Astrocyte of the spinal cord (primary cell): ENCODE data around the gene COPS8.

Source experiments
- DNase-seq: peaks from one replicate; pipeline ENCODE4 v3.0.0; 2011; ENCODE audit warnings: low read depth, low spot score
- H3K4me3 ChIP-seq: 2 replicates; pipeline ENCODE4 v1.5.1; 2011; ENCODE audit warnings: low read depth, mild to moderate bottlenecking, low read length, moderate library complexity
- in situ Hi-C: cut with HindIII; loops from 2 replicates; pipeline ENCODE4 v1.10.0; 2017; ENCODE audit warnings: low sequenced_read_pairs
- TF ChIP-seq, protein P1 (sequence below): IDR thresholded peaks from 2 replicates; pipeline ENCODE4 v1.5.1; 2012; ENCODE audit warnings: low read depth, mild to moderate bottlenecking, low read length, inconsistent platforms

The COPS8 gene

DNA sequence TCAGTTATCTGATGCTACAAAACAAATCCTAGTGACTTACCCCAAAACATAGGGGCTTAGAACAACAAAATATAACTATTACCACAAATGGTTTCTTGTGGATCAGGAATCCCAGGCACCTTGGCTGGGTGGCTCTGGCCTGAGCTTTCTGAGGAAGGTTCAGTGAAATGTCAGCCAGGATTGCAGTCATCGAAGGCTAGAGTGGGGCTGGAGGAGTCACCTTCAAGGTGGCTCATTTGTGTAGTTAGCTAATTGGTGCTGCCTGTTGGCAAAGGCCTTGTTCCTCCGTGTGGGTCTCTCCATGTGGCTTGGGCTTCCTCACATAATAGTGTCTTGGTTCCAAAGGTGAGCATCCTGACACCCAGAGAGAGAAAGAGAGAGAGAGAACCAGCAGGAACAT lies 57.4 kb downstream of the COPS8 start:
- in situ Hi-C loops: no loop called here
- TF ChIP-seq, protein P1, sequence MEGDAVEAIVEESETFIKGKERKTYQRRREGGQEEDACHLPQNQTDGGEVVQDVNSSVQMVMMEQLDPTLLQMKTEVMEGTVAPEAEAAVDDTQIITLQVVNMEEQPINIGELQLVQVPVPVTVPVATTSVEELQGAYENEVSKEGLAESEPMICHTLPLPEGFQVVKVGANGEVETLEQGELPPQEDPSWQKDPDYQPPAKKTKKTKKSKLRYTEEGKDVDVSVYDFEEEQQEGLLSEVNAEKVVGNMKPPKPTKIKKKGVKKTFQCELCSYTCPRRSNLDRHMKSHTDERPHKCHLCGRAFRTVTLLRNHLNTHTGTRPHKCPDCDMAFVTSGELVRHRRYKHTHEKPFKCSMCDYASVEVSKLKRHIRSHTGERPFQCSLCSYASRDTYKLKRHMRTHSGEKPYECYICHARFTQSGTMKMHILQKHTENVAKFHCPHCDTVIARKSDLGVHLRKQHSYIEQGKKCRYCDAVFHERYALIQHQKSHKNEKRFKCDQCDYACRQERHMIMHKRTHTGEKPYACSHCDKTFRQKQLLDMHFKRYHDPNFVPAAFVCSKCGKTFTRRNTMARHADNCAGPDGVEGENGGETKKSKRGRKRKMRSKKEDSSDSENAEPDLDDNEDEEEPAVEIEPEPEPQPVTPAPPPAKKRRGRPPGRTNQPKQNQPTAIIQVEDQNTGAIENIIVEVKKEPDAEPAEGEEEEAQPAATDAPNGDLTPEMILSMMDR: no peak
- DNase-seq: no peak
- H3K4me3 ChIP-seq: no peak overlapping the region

DNA sequence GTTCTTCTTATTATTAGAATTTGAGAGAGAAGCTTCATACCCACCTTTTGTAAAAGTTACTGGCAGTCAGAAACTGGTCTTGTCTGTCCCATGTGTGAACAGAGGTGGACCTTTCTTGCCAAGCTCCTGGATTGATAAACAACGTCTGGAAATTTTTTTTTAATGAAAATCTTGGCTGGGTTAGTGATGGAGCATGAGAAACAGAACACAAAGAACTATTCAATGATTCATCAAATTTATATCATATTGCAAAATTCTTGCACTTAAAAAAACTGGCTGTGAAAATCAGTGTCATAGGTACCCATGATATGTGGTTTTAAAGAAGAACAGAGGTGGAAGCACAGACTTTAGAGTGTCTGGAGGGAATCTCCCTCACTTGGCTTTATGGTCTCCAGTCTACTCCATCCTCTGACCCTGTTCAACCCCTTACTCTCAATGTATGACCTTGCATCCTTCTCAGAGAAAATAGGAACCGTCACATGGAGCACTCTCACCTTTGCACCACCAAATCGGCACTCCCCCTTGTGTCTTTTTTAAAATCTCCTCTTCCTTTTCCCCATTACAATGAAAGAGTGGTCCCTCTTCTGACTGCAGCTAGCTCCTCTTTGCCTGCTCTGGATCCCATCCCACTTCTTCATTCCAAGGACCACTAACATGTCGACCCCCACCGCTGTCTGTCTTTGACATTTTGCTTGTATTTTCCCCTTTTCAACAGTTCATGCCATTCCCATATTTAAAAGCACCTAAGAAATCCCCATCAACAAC lies 58.2 kb downstream of the COPS8 start:
- no peak overlapping the region for H3K4me3 ChIP-seq
- TF ChIP-seq, protein P1: no peak
- in situ Hi-C loops: no loop called here
- peak; percentile 49 for DNase-seq

DNA sequence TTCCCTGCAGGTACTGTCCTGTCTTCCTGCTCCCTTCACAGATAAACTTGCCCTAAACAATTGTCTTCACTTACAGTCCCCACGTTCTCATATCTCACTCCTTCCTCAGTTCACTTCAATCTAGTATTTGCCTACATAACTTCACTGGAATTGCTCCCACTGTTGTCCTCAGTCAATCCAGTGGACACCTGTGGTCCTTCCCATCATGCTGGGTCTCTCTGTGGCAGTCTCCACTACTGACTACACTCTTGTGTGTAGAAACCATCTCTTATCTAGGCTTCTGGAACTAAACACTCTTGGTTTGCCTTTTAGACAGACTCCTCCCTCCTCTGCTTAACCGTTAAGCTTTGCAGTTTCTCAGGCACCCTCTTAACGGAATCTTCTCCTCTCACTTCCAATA lies 58.8 kb downstream of the COPS8 start:
- in situ Hi-C loops: no loop called here
- no peak for DNase-seq
- TF ChIP-seq, protein P1: no peak
- no peak overlapping the region for H3K4me3 ChIP-seq

DNA sequence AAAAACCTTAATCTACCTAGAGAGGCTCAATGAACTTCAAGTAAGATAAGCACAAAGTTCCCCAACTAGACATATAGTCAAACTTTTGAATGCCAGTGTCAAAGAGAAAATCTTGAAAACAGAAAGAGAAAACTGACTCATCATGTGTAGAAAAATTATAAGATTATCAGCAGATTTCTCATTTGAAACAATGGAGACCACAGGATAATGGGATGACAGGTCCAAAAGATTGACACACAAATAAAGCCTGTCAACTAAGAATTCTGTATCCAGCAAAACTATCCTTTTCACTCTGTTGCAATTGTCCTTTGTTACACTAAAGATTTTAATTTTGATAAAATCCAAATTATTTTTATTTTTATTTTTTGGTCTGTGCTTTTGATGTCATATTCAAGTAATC lies 61.6 kb downstream of the COPS8 start:
- in situ Hi-C loops: no loop called here
- no peak for DNase-seq
- H3K4me3 ChIP-seq: no peak overlapping the region
- TF ChIP-seq, protein P1: no peak

DNA sequence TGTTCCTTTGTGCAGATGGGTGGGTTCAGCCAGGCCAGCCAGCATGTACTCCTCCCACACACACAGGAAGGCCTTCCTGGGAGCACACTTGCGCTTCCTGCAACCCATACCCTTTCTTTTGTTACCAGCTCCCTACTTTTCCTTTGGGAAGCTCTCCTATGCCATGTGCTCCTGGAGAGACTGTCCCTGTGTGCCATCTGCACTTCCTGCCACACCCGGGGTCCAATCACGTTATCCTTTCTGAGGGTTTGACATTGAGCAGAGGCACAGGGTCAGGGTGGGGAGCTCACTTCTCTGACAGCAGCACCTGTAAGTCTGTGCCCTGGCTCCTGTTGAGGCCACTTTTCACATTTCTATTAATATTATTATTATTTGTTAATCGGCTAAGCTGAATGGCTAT lies 62.9 kb downstream of the COPS8 start:
- DNase-seq: no peak
- in situ Hi-C loops: no loop called here
- TF ChIP-seq, protein P1: no peak
- H3K4me3 ChIP-seq: no peak overlapping the region

DNA sequence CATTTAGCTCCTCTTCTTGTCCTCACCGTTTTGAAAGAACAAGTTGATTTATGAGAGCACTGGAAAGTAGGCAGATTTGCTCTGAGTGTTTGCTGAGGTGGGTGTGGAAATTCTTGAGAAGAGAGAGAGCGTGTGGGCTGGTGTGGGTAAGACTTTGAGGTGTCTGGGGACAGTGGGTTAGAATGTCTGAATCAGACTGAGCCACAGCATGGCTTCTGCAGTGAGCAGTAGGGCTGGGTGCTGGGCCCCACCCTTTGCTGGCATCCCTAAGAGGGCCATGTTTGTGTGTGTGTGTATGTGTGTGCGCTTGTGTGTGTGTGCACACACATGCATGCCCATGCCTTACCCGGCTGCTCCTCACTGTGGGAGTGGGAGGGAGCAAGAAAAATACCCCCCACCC lies 63.7 kb downstream of the COPS8 start:
- in situ Hi-C loops: no loop called here
- no peak overlapping the region for H3K4me3 ChIP-seq
- DNase-seq: no peak
- TF ChIP-seq, protein P1: no peak
